ENCODE results near the gene LEUTX.

DNA sequence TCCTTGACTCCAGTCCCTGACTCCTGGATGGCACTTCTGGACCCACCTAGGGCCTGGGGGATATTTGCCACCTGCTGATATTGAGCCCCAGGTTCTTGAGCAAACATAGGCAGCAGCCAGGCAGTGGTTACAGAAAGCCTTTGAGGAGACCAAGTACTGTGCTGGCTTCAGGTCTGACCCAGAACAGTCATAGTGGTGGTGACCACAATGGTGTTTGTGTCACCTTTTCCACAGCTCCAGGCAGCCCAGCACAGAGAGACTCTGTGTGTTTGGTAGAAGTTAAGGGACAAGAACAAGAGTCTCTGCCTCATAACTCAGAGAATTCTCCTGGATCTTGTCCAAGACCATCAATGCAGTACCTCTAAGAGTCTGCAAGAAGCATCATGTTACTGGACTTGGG is 26.3 kb upstream of the LEUTX start:
- TF ChIP-seq CTCF (IDR thresholded peaks at IDR 0.05; ENCODE audit: low read length) (no peak), EZH2 (IDR thresholded peaks at IDR 0.05; ENCODE audit: borderline replicate concordance, low read length) (no peak)
